ENCODE data around the gene BCL6B. TPM values are rescaled to one million over a fixed set of nuclear protein-coding genes. Genes with fewer than 3 reads are reported as not detected.
A peak's percentile ranks its signal among the peaks of the same experiment; 100 is the strongest.

The BCL6B gene
- total and polyA plus RNA-seq, 12 donors: 9.5 to 35.4 (median 15.9) TPM

- H3K4me1 ChIP-seq: peaks cover 3 to 53% (median 35%) of the 10 kb centered on the region in 9 donors
- no peak overlapping the region for H3K4me3 ChIP-seq
- no peak overlapping the region for H3K27ac ChIP-seq
- DNase-seq (no peak), ATAC-seq (no peak)
- intact Hi-C loops (cut with DNase I): no loop called here
- H3K9me3 ChIP-seq: no peaks in the 10 kb centered on the region
- WGBS, 2 donors: 80 to 82% methylated on average over 19 of the region's 19 CpGs
- peaks cover under 1 to 20% (median 15%) of the 10 kb centered on the region in 7 donors for H3K27me3 ChIP-seq
- TF ChIP-seq CTCF (IDR thresholded peaks at IDR 0.05): no peak
- no peaks in the 10 kb centered on the region for H3K36me3 ChIP-seq
Observed at GRCh38 chr17:7038025-7038862, 15.4 kb downstream of the BCL6B start.

- H3K27me3 ChIP-seq: peaks cover 5 to 36% (median 26%) of the 10 kb centered on the region in 7 donors
- intact Hi-C loops (cut with DNase I): loop anchor here in 3 of 10 donors (10.0 kb wide), 2 partner anchors 255 to 265 kb away; partner anchors contain the start of genes YBX2 (in 2 of the 3) and EIF5A (in 1 of the 3)
- H3K4me1 ChIP-seq: peaks cover 9 to 50% (median 32%) of the 10 kb centered on the region in 9 donors
- H3K36me3 ChIP-seq: no peaks in the 10 kb centered on the region
- 93 to 94% methylated on average over 5 of the region's 5 CpGs for WGBS, 2 donors
- no peak overlapping the region for H3K4me3 ChIP-seq
- H3K27ac ChIP-seq: no peak overlapping the region
- no peak for DNase-seq
- no peaks in the 10 kb centered on the region for H3K9me3 ChIP-seq
- no peak for TF ChIP-seq CTCF (IDR thresholded peaks at IDR 0.05)
- no peak for ATAC-seq
Observed at GRCh38 chr17:7039832-7040231, 17.0 kb downstream of the BCL6B start.

- ATAC-seq: peak in 5 of 8 donors; percentile 2 to 24 (median 5)
- intact Hi-C loops (cut with DNase I): loop anchor here in 3 of 10 donors (10.0 kb wide), 2 partner anchors 253 to 263 kb away; partner anchors contain the start of genes YBX2 (in 2 of the 3) and EIF5A (in 1 of the 3)
- Histone ChIP-seq H3K4me3 (peak overlapping the region in 9 of 10 donors; percentile 40 to 63 (median 56)), H3K36me3 (no peaks in the 10 kb centered on the region), H3K27ac (peak overlapping the region in 7 of 10 donors; percentile 31 to 72 (median 48)), H3K4me1 (peaks cover 9 to 43% (median 34%) of the 10 kb centered on the region in 9 donors), H3K9me3 (no peaks in the 10 kb centered on the region), H3K27me3 (peaks cover 5 to 53% (median 26%) of the 10 kb centered on the region in 7 donors)
- TF ChIP-seq CTCF (IDR thresholded peaks at IDR 0.05): no peak
- 29 to 40% methylated on average over 43 of the region's 43 CpGs for WGBS, 2 donors
- DNase-seq: no peak
Observed at GRCh38 chr17:7041607-7042500, 19.0 kb downstream of the BCL6B start.
